ENCODE results near the gene C3orf80. TPM values are rescaled to one million over a fixed set of nuclear protein-coding genes. Genes with fewer than 3 reads are reported as not detected.

C3orf80 gene
- total RNA-seq, 1 experiment from 2014 or later, result 0.66 TPM

- TF ChIP-seq, protein P1, sequence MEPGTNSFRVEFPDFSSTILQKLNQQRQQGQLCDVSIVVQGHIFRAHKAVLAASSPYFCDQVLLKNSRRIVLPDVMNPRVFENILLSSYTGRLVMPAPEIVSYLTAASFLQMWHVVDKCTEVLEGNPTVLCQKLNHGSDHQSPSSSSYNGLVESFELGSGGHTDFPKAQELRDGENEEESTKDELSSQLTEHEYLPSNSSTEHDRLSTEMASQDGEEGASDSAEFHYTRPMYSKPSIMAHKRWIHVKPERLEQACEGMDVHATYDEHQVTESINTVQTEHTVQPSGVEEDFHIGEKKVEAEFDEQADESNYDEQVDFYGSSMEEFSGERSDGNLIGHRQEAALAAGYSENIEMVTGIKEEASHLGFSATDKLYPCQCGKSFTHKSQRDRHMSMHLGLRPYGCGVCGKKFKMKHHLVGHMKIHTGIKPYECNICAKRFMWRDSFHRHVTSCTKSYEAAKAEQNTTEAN (CRISPR knock-in tag; IDR thresholded peaks at IDR 0.05), result no peak
- TF ChIP-seq, protein P2, sequence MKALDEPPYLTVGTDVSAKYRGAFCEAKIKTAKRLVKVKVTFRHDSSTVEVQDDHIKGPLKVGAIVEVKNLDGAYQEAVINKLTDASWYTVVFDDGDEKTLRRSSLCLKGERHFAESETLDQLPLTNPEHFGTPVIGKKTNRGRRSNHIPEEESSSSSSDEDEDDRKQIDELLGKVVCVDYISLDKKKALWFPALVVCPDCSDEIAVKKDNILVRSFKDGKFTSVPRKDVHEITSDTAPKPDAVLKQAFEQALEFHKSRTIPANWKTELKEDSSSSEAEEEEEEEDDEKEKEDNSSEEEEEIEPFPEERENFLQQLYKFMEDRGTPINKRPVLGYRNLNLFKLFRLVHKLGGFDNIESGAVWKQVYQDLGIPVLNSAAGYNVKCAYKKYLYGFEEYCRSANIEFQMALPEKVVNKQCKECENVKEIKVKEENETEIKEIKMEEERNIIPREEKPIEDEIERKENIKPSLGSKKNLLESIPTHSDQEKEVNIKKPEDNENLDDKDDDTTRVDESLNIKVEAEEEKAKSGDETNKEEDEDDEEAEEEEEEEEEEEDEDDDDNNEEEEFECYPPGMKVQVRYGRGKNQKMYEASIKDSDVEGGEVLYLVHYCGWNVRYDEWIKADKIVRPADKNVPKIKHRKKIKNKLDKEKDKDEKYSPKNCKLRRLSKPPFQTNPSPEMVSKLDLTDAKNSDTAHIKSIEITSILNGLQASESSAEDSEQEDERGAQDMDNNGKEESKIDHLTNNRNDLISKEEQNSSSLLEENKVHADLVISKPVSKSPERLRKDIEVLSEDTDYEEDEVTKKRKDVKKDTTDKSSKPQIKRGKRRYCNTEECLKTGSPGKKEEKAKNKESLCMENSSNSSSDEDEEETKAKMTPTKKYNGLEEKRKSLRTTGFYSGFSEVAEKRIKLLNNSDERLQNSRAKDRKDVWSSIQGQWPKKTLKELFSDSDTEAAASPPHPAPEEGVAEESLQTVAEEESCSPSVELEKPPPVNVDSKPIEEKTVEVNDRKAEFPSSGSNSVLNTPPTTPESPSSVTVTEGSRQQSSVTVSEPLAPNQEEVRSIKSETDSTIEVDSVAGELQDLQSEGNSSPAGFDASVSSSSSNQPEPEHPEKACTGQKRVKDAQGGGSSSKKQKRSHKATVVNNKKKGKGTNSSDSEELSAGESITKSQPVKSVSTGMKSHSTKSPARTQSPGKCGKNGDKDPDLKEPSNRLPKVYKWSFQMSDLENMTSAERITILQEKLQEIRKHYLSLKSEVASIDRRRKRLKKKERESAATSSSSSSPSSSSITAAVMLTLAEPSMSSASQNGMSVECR (CRISPR knock-in tag; IDR thresholded peaks at IDR 0.05; ENCODE audit: borderline replicate concordance), result no peak
- TF ChIP-seq OVOL2 (CRISPR knock-in tag; IDR thresholded peaks at IDR 0.05; ENCODE audit: borderline replicate concordance), result no peak
- TF ChIP-seq, protein P3, sequence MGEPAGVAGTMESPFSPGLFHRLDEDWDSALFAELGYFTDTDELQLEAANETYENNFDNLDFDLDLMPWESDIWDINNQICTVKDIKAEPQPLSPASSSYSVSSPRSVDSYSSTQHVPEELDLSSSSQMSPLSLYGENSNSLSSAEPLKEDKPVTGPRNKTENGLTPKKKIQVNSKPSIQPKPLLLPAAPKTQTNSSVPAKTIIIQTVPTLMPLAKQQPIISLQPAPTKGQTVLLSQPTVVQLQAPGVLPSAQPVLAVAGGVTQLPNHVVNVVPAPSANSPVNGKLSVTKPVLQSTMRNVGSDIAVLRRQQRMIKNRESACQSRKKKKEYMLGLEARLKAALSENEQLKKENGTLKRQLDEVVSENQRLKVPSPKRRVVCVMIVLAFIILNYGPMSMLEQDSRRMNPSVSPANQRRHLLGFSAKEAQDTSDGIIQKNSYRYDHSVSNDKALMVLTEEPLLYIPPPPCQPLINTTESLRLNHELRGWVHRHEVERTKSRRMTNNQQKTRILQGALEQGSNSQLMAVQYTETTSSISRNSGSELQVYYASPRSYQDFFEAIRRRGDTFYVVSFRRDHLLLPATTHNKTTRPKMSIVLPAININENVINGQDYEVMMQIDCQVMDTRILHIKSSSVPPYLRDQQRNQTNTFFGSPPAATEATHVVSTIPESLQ (CRISPR knock-in tag; IDR thresholded peaks at IDR 0.05), result no peak
Observed at GRCh38 chr3:160257606-160258005, 32.4 kb downstream of the C3orf80 start (continued).

GRCh38 chr3:160259589-160259988 lies 34.4 kb downstream of the C3orf80 start:
- no peak for DNase-seq (ENCODE audit: low spot score)
- Mint-ChIP-seq H3K27ac (no peak overlapping the region), H3K27me3 (ENCODE audit: low read depth) (no peaks in the 10 kb centered on the region), H3K36me3 (no peaks in the 10 kb centered on the region), H3K4me1 (no peaks in the 10 kb centered on the region), H3K9me3 (no peaks in the 10 kb centered on the region), H3K4me3 (no peak overlapping the region)
- no peak for ATAC-seq
- no peak for TF ChIP-seq HMGA2 (CRISPR knock-in tag; IDR thresholded peaks at IDR 0.05)
- no peak for TF ChIP-seq ATF2 (CRISPR knock-in tag; IDR thresholded peaks at IDR 0.05; ENCODE audit: borderline replicate concordance, low read depth)
- TF ChIP-seq E2F5 (CRISPR knock-in tag; IDR thresholded peaks at IDR 0.05), result no peak
- TF ChIP-seq, protein P4, sequence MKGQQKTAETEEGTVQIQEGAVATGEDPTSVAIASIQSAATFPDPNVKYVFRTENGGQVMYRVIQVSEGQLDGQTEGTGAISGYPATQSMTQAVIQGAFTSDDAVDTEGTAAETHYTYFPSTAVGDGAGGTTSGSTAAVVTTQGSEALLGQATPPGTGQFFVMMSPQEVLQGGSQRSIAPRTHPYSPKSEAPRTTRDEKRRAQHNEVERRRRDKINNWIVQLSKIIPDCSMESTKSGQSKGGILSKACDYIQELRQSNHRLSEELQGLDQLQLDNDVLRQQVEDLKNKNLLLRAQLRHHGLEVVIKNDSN (CRISPR knock-in tag; IDR thresholded peaks at IDR 0.05), result no peak
- TF ChIP-seq, protein P5, sequence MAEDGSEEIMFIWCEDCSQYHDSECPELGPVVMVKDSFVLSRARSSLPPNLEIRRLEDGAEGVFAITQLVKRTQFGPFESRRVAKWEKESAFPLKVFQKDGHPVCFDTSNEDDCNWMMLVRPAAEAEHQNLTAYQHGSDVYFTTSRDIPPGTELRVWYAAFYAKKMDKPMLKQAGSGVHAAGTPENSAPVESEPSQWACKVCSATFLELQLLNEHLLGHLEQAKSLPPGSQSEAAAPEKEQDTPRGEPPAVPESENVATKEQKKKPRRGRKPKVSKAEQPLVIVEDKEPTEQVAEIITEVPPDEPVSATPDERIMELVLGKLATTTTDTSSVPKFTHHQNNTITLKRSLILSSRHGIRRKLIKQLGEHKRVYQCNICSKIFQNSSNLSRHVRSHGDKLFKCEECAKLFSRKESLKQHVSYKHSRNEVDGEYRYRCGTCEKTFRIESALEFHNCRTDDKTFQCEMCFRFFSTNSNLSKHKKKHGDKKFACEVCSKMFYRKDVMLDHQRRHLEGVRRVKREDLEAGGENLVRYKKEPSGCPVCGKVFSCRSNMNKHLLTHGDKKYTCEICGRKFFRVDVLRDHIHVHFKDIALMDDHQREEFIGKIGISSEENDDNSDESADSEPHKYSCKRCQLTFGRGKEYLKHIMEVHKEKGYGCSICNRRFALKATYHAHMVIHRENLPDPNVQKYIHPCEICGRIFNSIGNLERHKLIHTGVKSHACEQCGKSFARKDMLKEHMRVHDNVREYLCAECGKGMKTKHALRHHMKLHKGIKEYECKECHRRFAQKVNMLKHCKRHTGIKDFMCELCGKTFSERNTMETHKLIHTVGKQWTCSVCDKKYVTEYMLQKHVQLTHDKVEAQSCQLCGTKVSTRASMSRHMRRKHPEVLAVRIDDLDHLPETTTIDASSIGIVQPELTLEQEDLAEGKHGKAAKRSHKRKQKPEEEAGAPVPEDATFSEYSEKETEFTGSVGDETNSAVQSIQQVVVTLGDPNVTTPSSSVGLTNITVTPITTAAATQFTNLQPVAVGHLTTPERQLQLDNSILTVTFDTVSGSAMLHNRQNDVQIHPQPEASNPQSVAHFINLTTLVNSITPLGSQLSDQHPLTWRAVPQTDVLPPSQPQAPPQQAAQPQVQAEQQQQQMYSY (CRISPR knock-in tag; IDR thresholded peaks at IDR 0.05), result no peak
- POLR2A ChIA-PET, result no interaction called here
- CTCF ChIA-PET, result no interaction called here

Data from WTC11 (cell line).